ENCODE data around the gene RAMAC.
A peak's percentile ranks its signal among the peaks of the same experiment; 100 is the strongest.
"Not testable (repeated sequence)": the region's sequence is repeated elsewhere in the genome, so short reads cannot be mapped to it uniquely, and the experiment has no call there.

DNA sequence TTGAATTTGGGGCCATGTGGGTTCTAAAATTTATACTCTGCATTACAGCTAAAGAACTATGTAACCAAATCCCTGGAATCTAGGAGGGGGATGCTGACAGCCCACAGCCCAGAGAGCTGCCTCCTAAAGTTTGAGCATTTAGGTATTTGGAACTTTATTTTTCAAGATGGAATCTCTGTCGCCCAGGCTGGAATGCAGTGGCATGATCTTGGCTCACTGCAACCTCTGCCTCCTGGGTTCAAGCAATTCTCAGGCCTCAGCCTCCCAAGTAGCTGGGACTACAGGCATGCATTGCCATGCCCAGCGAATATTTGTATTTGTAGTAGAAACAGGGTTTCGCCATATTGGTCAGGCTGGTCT is 14.6 kb downstream of the RAMAC start:
- peak in 1 of 11 experiments; percentile 8 for TF ChIP-seq CTCF (IDR thresholded peaks at IDR 0.05 in 8 of 11, conservative IDR thresholded peaks at IDR 0.05 in 3 of 11)
- TF ChIP-seq POLR2AphosphoS5 (IDR thresholded peaks at IDR 0.05) = not testable (repeated sequence)

Data from spleen (tissue), 7 donors.